LoVo (cell line): ENCODE data around the gene PKN2.
"Not testable (repeated sequence)": the region's sequence is repeated elsewhere in the genome, so short reads cannot be mapped to it uniquely, and the experiment has no call there.

Experiments
- DNase-seq: peaks from one replicate; pipeline ENCODE4 v3.0.0-alpha.2; 2016; ENCODE audit warnings: low spot score

Gene PKN2

DNA sequence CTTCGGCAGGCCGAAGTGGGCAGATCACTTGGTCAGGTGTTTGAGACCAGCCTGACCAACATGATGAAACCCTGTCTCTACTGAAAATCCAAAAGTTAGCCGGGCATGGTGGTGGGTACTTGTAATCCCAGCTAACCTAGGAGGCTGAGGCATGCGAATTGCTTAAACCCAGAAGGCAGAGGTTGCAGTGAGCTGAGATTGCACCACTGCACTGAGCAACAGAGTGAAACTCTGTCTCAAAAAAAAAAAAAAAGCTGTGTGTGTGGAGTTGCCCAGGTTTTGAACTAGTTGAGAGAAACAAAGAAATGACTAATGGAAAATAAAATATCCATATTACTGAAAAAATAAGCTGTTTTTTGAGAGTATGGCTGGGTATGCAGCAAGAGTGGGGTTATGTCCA, 107.1 kb downstream of the PKN2 start:
- DNase-seq, result no peak

DNA sequence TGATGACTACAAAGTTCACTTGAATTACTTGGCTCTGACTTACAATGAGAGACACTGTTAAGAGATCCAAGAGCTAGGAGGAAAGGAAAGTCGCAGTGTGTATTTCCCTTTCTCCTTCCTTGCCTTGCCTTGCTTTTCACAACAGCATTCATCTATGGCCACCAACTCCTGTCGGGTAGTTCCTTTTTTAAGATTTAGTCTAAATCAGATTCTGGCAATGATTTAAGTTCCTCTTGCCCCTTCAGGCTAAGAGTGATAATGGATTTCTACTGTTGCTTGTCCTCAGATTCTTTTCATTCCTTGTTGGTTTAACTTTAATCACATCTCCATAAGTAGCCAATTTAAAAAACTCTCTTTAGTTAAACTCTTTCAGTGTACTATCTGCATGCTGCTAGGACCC, 115.4 kb downstream of the PKN2 start:
- no peak for DNase-seq

- peak; percentile 57 for DNase-seq
Observed at GRCh38 chr1:88800382-88801051, 116.4 kb downstream of the PKN2 start.

- peak; percentile 67 for DNase-seq
Observed at GRCh38 chr1:88801575-88802208, 117.6 kb downstream of the PKN2 start.

GRCh38 chr1:88802404-88802803, 118.3 kb downstream of the PKN2 start:
- no peak for DNase-seq

- DNase-seq, result peak; percentile 14
Observed at GRCh38 chr1:88802950-88803349, 118.9 kb downstream of the PKN2 start.

GRCh38 chr1:88803444-88803843, 119.4 kb downstream of the PKN2 start:
- DNase-seq, result no peak

DNA sequence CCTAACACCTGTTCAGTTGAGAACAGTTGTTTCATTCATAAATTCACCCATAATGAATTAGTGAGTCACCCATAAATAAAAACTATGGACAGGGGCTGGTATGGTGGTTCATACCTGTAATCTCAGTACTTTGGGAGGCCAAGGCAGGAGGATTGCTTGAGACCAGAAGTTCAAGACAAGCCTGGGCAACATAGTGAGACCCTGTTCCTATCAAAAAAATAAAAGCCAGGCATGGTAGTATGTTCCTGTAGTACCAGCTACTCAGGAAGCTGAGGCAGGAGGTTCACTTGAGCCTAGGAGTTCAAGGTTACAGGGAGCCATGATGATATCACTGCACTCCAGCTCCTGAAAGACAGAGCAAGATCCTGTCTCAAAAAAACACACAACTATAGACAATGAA, 128.3 kb downstream of the PKN2 start:
- no peak for DNase-seq

DNA sequence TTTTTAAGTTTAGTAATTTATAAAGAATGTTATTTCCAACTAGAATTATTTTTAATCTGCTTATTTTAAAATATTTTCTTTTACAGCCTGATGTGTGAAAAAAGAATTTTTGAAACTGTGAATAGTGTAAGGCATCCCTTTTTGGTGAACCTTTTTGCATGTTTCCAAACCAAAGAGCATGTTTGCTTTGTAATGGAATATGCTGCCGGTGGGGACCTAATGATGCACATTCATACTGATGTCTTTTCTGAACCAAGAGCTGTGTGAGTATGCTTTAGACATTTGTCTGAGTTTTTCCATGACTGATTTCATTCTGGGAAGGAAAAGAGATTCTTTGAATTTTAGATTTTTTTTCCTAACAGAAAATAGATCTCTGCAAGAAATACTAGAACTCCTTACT, 129.4 kb downstream of the PKN2 start:
- no peak for DNase-seq

DNA sequence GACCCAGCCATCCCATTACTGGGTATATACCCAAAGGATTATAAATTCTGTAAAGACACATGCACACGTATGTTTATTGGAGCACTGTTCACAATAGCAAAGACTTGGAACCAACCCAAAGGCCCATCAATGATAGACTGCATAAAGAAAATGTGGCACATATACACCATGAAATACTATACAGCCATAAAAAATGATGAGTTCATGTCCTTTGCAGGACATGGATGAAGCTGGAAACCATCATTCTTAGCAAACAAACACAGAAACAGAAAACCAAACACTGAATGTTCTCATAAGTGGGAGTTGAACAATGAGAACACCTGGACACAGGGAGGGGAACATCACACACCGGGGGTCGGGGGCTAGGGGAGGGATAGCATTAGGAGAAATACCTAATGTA, 135.6 kb downstream of the PKN2 start:
- DNase-seq, result not testable (repeated sequence)

DNA sequence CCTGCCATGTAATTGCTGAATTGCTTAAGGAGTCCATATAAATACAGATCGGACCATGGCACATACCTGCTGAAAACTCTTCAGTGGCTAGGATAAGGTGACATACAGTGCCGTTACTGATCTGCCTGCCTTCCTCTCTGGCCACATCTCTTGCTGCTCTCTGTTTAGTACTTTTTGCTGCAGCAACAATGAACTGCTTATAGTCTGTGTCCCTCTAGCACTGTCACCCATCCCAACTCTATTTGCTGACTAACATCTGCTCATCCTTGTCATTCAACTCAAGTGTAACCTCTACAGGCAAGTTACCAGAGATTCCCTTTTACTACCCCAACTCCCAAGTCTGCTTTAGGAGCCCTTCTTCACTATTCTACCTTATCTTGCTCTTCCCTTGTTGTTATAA, 141.6 kb downstream of the PKN2 start:
- no peak for DNase-seq

DNA sequence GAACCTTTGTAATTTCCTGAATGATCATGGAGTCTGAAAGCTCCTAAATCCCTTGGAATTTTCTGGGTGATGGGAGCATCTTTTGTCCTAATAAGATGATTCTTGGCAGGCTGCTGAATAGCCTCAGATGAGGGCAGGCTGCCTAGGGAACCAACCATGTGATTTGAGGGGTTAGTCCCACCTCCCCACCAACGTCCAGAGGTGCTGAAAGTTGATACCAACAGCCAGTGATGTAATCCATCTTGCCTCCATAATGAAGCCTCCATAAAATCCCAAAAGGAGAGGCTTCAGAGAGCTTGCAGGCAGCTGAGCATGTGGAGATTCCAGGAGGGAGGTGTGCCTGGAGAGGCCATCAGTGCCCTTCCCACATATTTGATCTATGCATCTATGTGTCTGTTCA, 163.6 kb downstream of the PKN2 start:
- no peak for DNase-seq

- no peak for DNase-seq
Observed at GRCh38 chr1:88851303-88852063, 167.4 kb downstream of the PKN2 start.

DNA sequence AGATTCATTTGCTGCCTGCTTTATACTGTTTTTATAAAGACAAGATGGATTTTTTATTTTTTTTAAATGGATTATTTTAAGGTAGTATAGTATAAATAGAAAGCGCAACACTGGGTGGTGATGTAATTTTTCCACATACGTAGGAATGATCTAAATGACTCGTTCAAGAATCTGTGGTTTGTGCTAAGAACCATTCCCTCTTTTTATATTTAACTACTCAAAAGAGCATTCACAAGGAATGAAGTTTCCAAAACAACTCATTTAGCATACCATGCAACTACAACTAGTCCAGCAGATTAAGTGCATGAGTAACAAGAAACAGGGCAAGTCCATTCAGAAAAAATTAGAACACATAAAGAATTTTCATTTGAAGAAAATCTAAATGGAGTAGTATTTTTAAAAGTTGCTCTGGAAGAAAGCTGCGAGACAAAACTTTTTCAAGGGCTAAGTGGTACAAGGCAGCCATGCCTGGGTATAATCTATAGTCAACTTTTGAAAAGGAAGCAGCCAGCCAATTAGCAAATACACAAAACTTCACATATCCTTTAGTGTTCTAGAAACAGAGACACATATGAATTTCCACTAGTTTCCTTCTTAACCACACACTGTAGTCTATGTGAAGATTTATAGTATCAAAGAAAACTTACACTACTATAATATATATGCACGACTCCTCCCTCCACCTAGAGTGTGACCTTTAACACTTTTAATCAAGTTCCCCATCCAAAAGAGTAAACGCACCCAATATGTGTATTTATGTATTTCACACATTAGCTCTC, 183.9 kb downstream of the PKN2 start:
- no peak for DNase-seq

GRCh38 chr1:88869644-88870043, 185.6 kb downstream of the PKN2 start:
- DNase-seq, result not testable (repeated sequence)

- no peak for DNase-seq
Observed at GRCh38 chr1:88873737-88874349, 189.8 kb downstream of the PKN2 start.

DNA sequence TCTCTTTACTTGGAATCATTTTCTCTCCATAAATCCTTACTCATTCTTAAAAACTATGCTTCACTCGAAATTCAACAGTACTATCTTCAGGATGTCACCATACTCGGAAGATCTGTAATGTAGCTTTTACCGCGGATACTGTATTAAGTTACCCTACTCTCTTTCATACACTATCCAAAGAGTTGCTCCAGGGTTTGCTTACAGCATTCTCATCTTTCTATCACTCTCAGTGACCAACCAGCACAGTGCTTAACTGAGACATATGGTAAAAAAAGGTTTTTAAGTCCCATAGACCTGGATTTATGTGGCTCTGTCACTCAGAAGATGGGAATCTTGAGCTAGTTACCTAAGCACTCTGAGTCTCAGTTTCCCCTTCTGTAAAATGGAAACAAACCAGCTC, 191.5 kb downstream of the PKN2 start:
- DNase-seq, result no peak

- no peak for DNase-seq
Observed at GRCh38 chr1:88876573-88877365, 192.7 kb downstream of the PKN2 start.

DNA sequence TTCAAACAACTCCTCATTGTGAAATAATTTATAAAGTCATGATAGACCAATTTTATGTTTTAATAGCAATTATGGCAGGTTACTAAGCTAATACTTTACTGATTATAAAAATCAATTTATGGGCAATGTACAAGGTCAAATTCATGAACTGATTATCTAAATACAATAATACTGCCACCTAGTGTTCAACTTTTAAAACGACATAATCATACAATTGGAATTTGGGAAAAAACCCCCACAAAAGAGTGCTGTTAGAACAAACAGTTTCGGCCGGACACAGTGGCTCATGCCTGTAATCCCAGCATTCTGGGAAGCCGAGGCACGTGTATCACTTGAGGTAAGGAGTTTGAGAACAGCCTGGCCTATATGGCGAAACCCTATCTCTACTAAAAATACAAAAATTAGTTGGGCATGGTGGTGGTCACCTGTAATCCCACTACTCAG, 193.3 kb downstream of the PKN2 start:
- DNase-seq, result peak; percentile 38

GRCh38 chr1:88877911-88878310, 193.8 kb downstream of the PKN2 start:
- DNase-seq, result no peak

GRCh38 chr1:88878731-88879130, 194.7 kb downstream of the PKN2 start:
- DNase-seq, result no peak
